Tibial artery (tissue), 4 donors: ENCODE data around the gene ETS2.
A peak's percentile ranks its signal among the peaks of the same experiment; 100 is the strongest.

Experiments
- DNase-seq, 2 donors: peaks; one replicate each; pipeline ENCODE4 v3.0.0-alpha.2; 2019
- H3K27ac ChIP-seq, 2 donors: fragments of 200-600 bp; sonication (generic) in 1 of 2; 1 replicate in 1 of 2; 2 replicates in 1 of 2; pipeline ENCODE4 v1.5.1; 2018 to 2019; ENCODE audit warnings: mild to moderate bottlenecking in 1 of 2
- H3K27me3 ChIP-seq, 2 donors: fragments of 200-600 bp; sonication (generic) in 1 of 2; one replicate each; pipeline versions ENCODE4 v1.5.1 to v1.6.0; 2016 to 2019
- H3K36me3 ChIP-seq, 3 donors: fragments of 200-600 bp; sonication (generic) in 2 of 3; one replicate each; pipeline ENCODE4 v1.5.1; 2016 to 2019; ENCODE audit warnings: mild to moderate bottlenecking in 2 of 3
- H3K4me1 ChIP-seq, 4 donors: fragments of 200-600 bp; sonication (generic) in 2 of 4; 1 replicate in 3 of 4; 2 replicates in 1 of 4; pipeline ENCODE4 v1.5.1; 2016 to 2019
- H3K4me3 ChIP-seq, 2 donors: fragments of 200-600 bp; sonication (generic) in 1 of 2; 1 replicate in 1 of 2; 2 replicates in 1 of 2; pipeline ENCODE4 v1.5.1; 2018 to 2019; ENCODE audit warnings: mild to moderate bottlenecking in 2 of 2
- H3K9me3 ChIP-seq, 3 donors: fragments of 200-600 bp; sonication (generic) in 1 of 3; one replicate each; pipeline ENCODE4 v1.5.1; 2016 to 2019
- CTCF ChIP-seq, 2 experiments: fragments of 200-600 bp in 1 of 2; fragments of 450-650 bp in 1 of 2; IDR thresholded peaks; one replicate each; pipeline ENCODE4 v1.5.1; 2017 to 2019; ENCODE audit warnings: antibody characterized with exemption in 2 of 2, mild to moderate bottlenecking in 1 of 2, moderate library complexity in 1 of 2
- intact Hi-C: fragments of 100-400 bp; cut with DNase I; formaldehyde crosslinking; loops from one replicate; pipeline ENCODE4 v1.15.0; 2023; ENCODE audit warnings: low total_unique reads

Gene ETS2

GRCh38 chr21:38805328-38806152 is at the start of gene ETS2:
TSS of gene ETS2 (plus strand) at chr21:38805929. CDS start at chr21:38810035, 4,106 bp downstream.
- no peak for TF ChIP-seq CTCF (IDR thresholded peaks at IDR 0.05)
- DNase-seq, result peak; percentile 90 to 96
- Histone ChIP-seq H3K4me1 (peaks cover 0 to 35% (median 15%) of the 10 kb centered on the region in 4 donors), H3K4me3 (peak within 1 kb of the TSS; percentile 75 to 86), H3K27ac (peak within 1 kb of the TSS; percentile 83 to 93), H3K9me3 (no peaks in the 10 kb centered on the region), H3K36me3 (peaks cover 0 to 6% (median 6%) of the 10 kb centered on the region in 3 donors), H3K27me3 (no peaks in the 10 kb centered on the region)
- intact Hi-C loops, result loop anchor here (5.0 to 10.0 kb wide), 2 partner anchors 219 to 322 kb away; no protein-coding TSS in a partner anchor

DNA sequence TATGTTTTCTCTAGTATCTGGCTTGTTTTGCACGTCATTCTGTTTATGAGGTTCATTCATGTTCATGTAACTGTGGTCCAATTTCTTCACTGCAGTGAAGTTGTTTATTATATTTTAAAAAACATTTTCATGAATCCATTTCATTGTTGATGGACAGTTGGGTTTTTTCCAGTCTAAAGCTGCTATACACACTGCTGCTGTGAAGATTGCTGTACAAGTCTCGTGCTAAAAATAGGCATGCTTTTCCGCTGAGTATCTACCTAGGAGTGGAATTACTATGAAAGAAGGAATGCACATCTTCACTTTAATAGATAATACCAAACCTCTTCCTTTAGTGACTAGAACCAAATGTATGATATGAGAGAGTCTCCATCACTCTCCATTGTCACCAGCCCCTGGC is 49.0 kb upstream of the ETS2 start:
- H3K4me3 ChIP-seq, result no peak overlapping the region
- no peak for TF ChIP-seq CTCF (IDR thresholded peaks at IDR 0.05)
- no peaks in the 10 kb centered on the region for H3K36me3 ChIP-seq
- no peak for DNase-seq
- peak overlapping the region; percentile 71 to 80 for H3K27ac ChIP-seq
- no peaks in the 10 kb centered on the region for H3K27me3 ChIP-seq
- H3K4me1 ChIP-seq, result peaks cover 0 to 99% (median 75%) of the 10 kb centered on the region in 4 donors
- H3K9me3 ChIP-seq, result no peaks in the 10 kb centered on the region
- intact Hi-C loops, result loop anchor here (10.0 kb wide), 1 partner anchor 168 kb away; no protein-coding TSS in a partner anchor

DNA sequence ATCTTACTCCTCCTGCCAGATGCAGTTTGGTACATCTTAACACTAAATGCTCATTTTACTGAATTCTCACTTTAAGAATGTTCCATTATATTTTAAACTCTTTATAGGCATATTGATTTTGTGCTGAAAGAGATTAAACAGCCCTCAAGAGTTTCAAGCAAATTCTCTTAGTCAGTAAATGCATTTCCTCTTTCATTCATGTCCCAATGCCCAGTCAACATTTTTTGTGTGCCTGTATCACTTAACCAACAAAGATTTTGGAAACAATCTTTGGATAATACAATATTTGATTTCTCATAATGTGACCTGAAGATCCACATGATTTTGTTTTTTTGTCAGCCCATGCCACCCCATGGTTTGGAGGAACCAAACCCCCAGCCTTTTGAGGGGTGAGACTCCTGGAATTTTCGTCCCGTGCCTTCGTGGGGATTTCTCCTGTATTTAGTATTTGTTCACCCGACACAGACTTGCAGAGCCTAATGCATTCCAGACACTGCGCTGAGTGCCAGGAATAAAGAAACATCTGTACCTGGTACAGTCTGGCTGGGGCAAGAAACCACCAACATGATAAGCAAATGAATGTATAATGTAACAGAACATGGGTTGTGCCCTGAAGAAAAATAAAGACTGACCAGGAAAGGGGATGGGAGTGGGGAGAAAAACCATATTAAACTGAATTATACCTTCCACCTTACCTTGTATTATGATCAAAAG is 47.1 kb upstream of the ETS2 start:
- no peak for DNase-seq
- Histone ChIP-seq H3K36me3 (no peaks in the 10 kb centered on the region), H3K27me3 (no peaks in the 10 kb centered on the region), H3K4me1 (peaks cover 0 to 92% (median 60%) of the 10 kb centered on the region in 4 donors), H3K27ac (peak overlapping the region; percentile 77 to 80), H3K4me3 (no peak overlapping the region), H3K9me3 (no peaks in the 10 kb centered on the region)
- intact Hi-C loops, result loop anchor here (10.0 kb wide), 1 partner anchor 166 kb away; no protein-coding TSS in a partner anchor
- TF ChIP-seq CTCF (IDR thresholded peaks at IDR 0.05), result no peak

DNA sequence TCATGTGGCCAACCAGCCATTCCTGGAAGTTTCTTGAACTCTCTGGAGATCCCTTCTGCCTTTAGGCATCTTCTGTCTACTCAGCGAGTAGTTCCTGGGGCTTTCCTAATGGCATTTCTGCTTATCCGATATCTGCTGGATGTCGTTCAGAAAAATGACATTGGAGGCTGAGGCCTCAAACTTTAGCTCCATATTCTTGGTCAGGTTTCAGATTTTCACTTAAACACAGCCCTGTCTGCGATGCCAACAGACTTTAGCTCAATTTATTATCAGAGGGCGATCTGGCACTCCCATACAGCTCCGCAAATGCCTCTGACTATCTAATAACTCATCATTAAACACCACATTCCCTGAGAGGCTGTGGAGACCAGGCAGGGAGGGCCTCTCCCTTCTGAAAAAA is 46.3 kb upstream of the ETS2 start:
- H3K27ac ChIP-seq, result peak overlapping the region; percentile 77 to 80
- H3K4me1 ChIP-seq, result peaks cover 0 to 84% (median 53%) of the 10 kb centered on the region in 4 donors
- DNase-seq, result no peak
- H3K4me3 ChIP-seq, result no peak overlapping the region
- no peak for TF ChIP-seq CTCF (IDR thresholded peaks at IDR 0.05)
- H3K36me3 ChIP-seq, result no peaks in the 10 kb centered on the region
- intact Hi-C loops, result loop anchor here (10.0 kb wide), 1 partner anchor 165 kb away; no protein-coding TSS in a partner anchor
- H3K9me3 ChIP-seq, result no peaks in the 10 kb centered on the region
- no peaks in the 10 kb centered on the region for H3K27me3 ChIP-seq

- H3K27ac ChIP-seq, result peak overlapping the region; percentile 77 to 80
- intact Hi-C loops, result no loop called here
- H3K27me3 ChIP-seq, result no peaks in the 10 kb centered on the region
- no peaks in the 10 kb centered on the region for H3K9me3 ChIP-seq
- no peak overlapping the region for H3K4me3 ChIP-seq
- H3K36me3 ChIP-seq, result no peaks in the 10 kb centered on the region
- no peak for TF ChIP-seq CTCF (IDR thresholded peaks at IDR 0.05)
- peaks cover 0 to 77% (median 48%) of the 10 kb centered on the region in 4 donors for H3K4me1 ChIP-seq
- DNase-seq, result no peak
Measured at GRCh38 chr21:38760017-38760761, 45.5 kb upstream of the ETS2 start.
